ENCODE measurements around the gene TEDDM1.

- TF ChIP-seq EZH2 (IDR thresholded peaks at IDR 0.05; ENCODE audit: borderline replicate concordance, low read length), result no peak
- peak; percentile 10; the same call in 1 of the 2 replicates for TF ChIP-seq CTCF (IDR thresholded peaks at IDR 0.05; ENCODE audit: low read length)
These were observed 44.0 kb upstream of the TEDDM1 start for GRCh38 chr1:182444497-182444896.
